Right ventricle myocardium inferior (tissue), 1 donor: ENCODE results near the gene GTF2F2. TPM values are rescaled to one million over a fixed set of nuclear protein-coding genes. Genes with fewer than 3 reads are reported as not detected.

Source experiments
- ATAC-seq: fragments of 200-7000 bp; cut with Tn5 transposase; one replicate; pipeline ENCODE4 v1.9.1; 2020; ENCODE audit warnings: mild to moderate bottlenecking, moderate library complexity
- DNase-seq: peaks from one replicate; pipeline ENCODE4 v3.0.0; 2021; ENCODE audit errors: missing footprints
- intact Hi-C: fragments of 100-400 bp; cut with DNase I; formaldehyde crosslinking; loops from one replicate; pipeline ENCODE4 v1.11.0; 2022
- total RNA-seq: library from RNA; stranded (reverse); fragmentation: NEBNext Ultra II Directional; extraction: Animal tissue kit (Norgen Biotek cat#: 25700); gene quantifications from one replicate; pipeline ENCODE4 v1.2.1, GENCODE V29; 2021
- donor health status: DM: no; HTN: yes; CAD: no; lungs with severe emphysema.

GTF2F2 gene
- total RNA-seq, 1 donor from 2014 or later: 19.7 TPM

- DNase-seq: no peak
- no peak for ATAC-seq
- intact Hi-C loops: no loop called here
These were observed 79.4 kb downstream of the GTF2F2 start for GRCh38 chr13:45199711-45200110.

- intact Hi-C loops: no loop called here
- ATAC-seq: no peak
- DNase-seq: no peak
These were observed 80.5 kb downstream of the GTF2F2 start, which contains the start of gene KCTD4 for GRCh38 chr13:45200701-45201232. TSS of gene KCTD4 (minus strand) at chr13:45201045. CDS start at chr13:45194567, 6,478 bp downstream.

GRCh38 chr13:45205124-45205523, 84.8 kb downstream of the GTF2F2 start:
- no peak for ATAC-seq
- no peak for DNase-seq
- intact Hi-C loops: no loop called here

GRCh38 chr13:45206340-45206739, 86.0 kb downstream of the GTF2F2 start:
- peak; percentile 8 for ATAC-seq
- intact Hi-C loops: no loop called here

GRCh38 chr13:45207319-45207718, 87.0 kb downstream of the GTF2F2 start:
- peak; percentile 30 for ATAC-seq
- intact Hi-C loops: no loop called here
- DNase-seq: no peak

More at GRCh38 chr13:45206340-45206739, 86.0 kb downstream of the GTF2F2 start:
- DNase-seq: no peak

- ATAC-seq (no peak), DNase-seq (no peak)
- intact Hi-C loops: no loop called here
These were observed 87.8 kb downstream of the GTF2F2 start for GRCh38 chr13:45208132-45208531.

- no peak for ATAC-seq
- intact Hi-C loops: no loop called here
- no peak for DNase-seq
These were observed 88.9 kb downstream of the GTF2F2 start for GRCh38 chr13:45209229-45209628.

- intact Hi-C loops: no loop called here
- DNase-seq (no peak), ATAC-seq (no peak)
These were observed 95.2 kb downstream of the GTF2F2 start for GRCh38 chr13:45215392-45216077.

- intact Hi-C loops: no loop called here
- ATAC-seq (no peak), DNase-seq (no peak)
These were observed 95.9 kb downstream of the GTF2F2 start for GRCh38 chr13:45216193-45216592.

GRCh38 chr13:45218689-45219088, 98.4 kb downstream of the GTF2F2 start:
- ATAC-seq (no peak), DNase-seq (no peak)
- intact Hi-C loops: no loop called here

GRCh38 chr13:45219123-45219891, 99.0 kb downstream of the GTF2F2 start:
- intact Hi-C loops: no loop called here
- ATAC-seq (no peak), DNase-seq (no peak)

- intact Hi-C loops: no loop called here
- ATAC-seq: no peak
- no peak for DNase-seq
These were observed 99.6 kb downstream of the GTF2F2 start for GRCh38 chr13:45219938-45220375.

- intact Hi-C loops: no loop called here
- no peak for DNase-seq
- ATAC-seq: no peak
These were observed 100.1 kb downstream of the GTF2F2 start for GRCh38 chr13:45220403-45220802.

GRCh38 chr13:45222516-45222915, 102.2 kb downstream of the GTF2F2 start:
- DNase-seq (no peak), ATAC-seq (no peak)
- intact Hi-C loops: no loop called here

- intact Hi-C loops: no loop called here
- ATAC-seq: no peak
- DNase-seq: no peak
These were observed 102.6 kb downstream of the GTF2F2 start for GRCh38 chr13:45222919-45223318.

GRCh38 chr13:45224176-45224575, 103.9 kb downstream of the GTF2F2 start:
- intact Hi-C loops: no loop called here
- DNase-seq (no peak), ATAC-seq (no peak)

GRCh38 chr13:45225370-45225769, 105.1 kb downstream of the GTF2F2 start:
- no peak for DNase-seq
- ATAC-seq: no peak
- intact Hi-C loops: no loop called here

- DNase-seq (no peak), ATAC-seq (no peak)
- intact Hi-C loops: no loop called here
These were observed 105.7 kb downstream of the GTF2F2 start for GRCh38 chr13:45226024-45226423.

- intact Hi-C loops: no loop called here
- DNase-seq (no peak), ATAC-seq (no peak)
These were observed 107.7 kb downstream of the GTF2F2 start for GRCh38 chr13:45228002-45228401.

- DNase-seq (no peak), ATAC-seq (no peak)
- intact Hi-C loops: no loop called here
These were observed 108.9 kb downstream of the GTF2F2 start for GRCh38 chr13:45229172-45229571.
